GM10847 (cell line): ENCODE results near the gene LEFTY2.

Source experiments
- POLR2A ChIP-seq: IDR thresholded peaks from 2 replicates; pipeline ENCODE4 v1.6.1; 2011; ENCODE audit not compliant: insufficient read length; ENCODE audit errors: extremely low read depth

Gene LEFTY2

GRCh38 chr1:225915538-225915991 lies 25.5 kb downstream of the LEFTY2 start:
- TF ChIP-seq POLR2A = no peak

- TF ChIP-seq POLR2A = no peak
Observed at GRCh38 chr1:225914947-225915346, 26.1 kb downstream of the LEFTY2 start.

GRCh38 chr1:225914391-225914790 lies 26.6 kb downstream of the LEFTY2 start:
- no peak for TF ChIP-seq POLR2A

GRCh38 chr1:225911191-225912130 lies 29.6 kb downstream of the LEFTY2 start:
- TF ChIP-seq POLR2A = no peak

GRCh38 chr1:225909477-225909876 lies 31.5 kb downstream of the LEFTY2 start:
- TF ChIP-seq POLR2A = no peak

- TF ChIP-seq POLR2A = no peak
Observed at GRCh38 chr1:225908773-225909172, 32.2 kb downstream of the LEFTY2 start.

- TF ChIP-seq POLR2A = no peak
Observed at GRCh38 chr1:225908013-225908640, 32.9 kb downstream of the LEFTY2 start.

- no peak for TF ChIP-seq POLR2A
Observed at GRCh38 chr1:225907341-225907740, 33.7 kb downstream of the LEFTY2 start.

- no peak for TF ChIP-seq POLR2A
Observed at GRCh38 chr1:225906467-225906866, 34.6 kb downstream of the LEFTY2 start.

- no peak for TF ChIP-seq POLR2A
Observed at GRCh38 chr1:225903623-225904022, 37.4 kb downstream of the LEFTY2 start.

GRCh38 chr1:225899044-225899925 lies 41.7 kb downstream of the LEFTY2 start:
- TF ChIP-seq POLR2A = no peak

GRCh38 chr1:225897595-225898514 lies 43.2 kb downstream of the LEFTY2 start:
- no peak for TF ChIP-seq POLR2A

- TF ChIP-seq POLR2A = no peak
Observed at GRCh38 chr1:225896937-225897549, 44.0 kb downstream of the LEFTY2 start.

- no peak for TF ChIP-seq POLR2A
Observed at GRCh38 chr1:225896494-225896893, 44.5 kb downstream of the LEFTY2 start.
